ENCODE measurements around the gene BRAT1. TPM values are rescaled to one million over a fixed set of nuclear protein-coding genes. Genes with fewer than 3 reads are reported as not detected.

Gene BRAT1
- total RNA-seq, 2 donors from 2014 or later: 42.1 to 42.7 TPM

DNA sequence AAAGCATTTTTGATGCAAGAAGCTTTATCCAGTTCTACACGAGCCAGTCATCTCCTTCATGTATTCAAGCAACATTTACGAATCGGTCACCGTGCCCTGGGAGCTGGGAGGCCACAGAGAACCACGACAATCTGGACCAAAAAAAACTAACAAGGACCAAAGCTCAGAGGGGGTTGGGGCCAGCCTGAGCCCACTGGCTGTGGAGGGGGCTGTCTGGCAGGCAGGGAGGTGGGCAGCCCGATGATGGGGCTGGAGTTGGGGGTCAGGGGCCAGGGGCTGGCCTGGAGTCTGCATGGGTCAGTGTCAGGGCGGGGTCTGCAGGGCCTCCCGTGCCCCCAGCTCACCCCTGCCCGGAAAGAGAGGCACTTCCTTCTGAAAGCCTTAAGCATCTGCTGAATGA lies 66.6 kb downstream of the BRAT1 start:
- Mint-ChIP-seq H3K4me3 (no peak overlapping the region), H3K36me3 (ENCODE audit: low read depth) (no peaks in the 10 kb centered on the region), H3K4me1 (no peaks in the 10 kb centered on the region), H3K27me3 (ENCODE audit: insufficient read depth) (no peaks in the 10 kb centered on the region), H3K27ac (no peak overlapping the region), H3K9me3 (no peaks in the 10 kb centered on the region)
- no peak overlapping the region for H3K27ac ChIP-seq (ENCODE audit: low read depth, low read length)
- H3K9ac ChIP-seq (ENCODE audit: extremely low read depth, low read length, poor library complexity, severe bottlenecking): no peak overlapping the region
- WGBS, 2 experiments (ENCODE audit: insufficient coverage in 1 of 2, insufficient read length in 1 of 2): 78 to 88% methylated on average over 7 to 9 of the region's 9 CpGs
- no peaks in the 10 kb centered on the region for H3K36me3 ChIP-seq (ENCODE audit: control insufficient read depth, insufficient read depth, low read length)
- TF ChIP-seq, protein P1, sequence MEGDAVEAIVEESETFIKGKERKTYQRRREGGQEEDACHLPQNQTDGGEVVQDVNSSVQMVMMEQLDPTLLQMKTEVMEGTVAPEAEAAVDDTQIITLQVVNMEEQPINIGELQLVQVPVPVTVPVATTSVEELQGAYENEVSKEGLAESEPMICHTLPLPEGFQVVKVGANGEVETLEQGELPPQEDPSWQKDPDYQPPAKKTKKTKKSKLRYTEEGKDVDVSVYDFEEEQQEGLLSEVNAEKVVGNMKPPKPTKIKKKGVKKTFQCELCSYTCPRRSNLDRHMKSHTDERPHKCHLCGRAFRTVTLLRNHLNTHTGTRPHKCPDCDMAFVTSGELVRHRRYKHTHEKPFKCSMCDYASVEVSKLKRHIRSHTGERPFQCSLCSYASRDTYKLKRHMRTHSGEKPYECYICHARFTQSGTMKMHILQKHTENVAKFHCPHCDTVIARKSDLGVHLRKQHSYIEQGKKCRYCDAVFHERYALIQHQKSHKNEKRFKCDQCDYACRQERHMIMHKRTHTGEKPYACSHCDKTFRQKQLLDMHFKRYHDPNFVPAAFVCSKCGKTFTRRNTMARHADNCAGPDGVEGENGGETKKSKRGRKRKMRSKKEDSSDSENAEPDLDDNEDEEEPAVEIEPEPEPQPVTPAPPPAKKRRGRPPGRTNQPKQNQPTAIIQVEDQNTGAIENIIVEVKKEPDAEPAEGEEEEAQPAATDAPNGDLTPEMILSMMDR (conservative IDR thresholded peaks at IDR 0.05): no peak
- H3K4me1 ChIP-seq (ENCODE audit: control insufficient read depth, insufficient read depth, low read length): no peaks in the 10 kb centered on the region
- DNase-seq: no peak
- H3K9me3 ChIP-seq (ENCODE audit: control insufficient read depth, low read length): no peaks in the 10 kb centered on the region
- no peak overlapping the region for H3K4me3 ChIP-seq (ENCODE audit: low read length)
- no peaks in the 10 kb centered on the region for H3K27me3 ChIP-seq (ENCODE audit: control insufficient read depth, insufficient read depth, low read length, poor library complexity, severe bottlenecking)

DNA sequence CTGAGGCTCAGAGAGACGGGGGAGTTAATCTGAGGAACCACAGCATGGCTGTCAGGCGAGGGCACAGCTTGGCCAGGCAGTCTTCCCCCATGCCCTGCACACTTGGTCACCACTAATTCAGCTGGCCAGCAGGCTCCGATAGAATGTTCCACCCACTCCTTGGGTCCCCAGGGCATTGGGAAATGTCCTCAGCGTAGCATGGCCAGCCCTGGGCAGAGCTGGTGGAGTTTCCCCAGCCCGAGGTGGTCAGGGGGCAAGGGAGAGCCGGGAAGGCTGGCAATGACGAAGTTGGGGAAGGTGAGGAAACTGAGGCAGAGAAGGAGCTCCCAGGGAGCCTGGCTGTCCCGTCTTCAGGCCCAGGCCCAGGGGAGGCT lies 67.1 kb downstream of the BRAT1 start:
- Histone ChIP-seq H3K27ac (ENCODE audit: low read depth, low read length) (no peak overlapping the region), H3K9ac (ENCODE audit: extremely low read depth, low read length, poor library complexity, severe bottlenecking) (no peak overlapping the region), H3K36me3 (ENCODE audit: control insufficient read depth, insufficient read depth, low read length) (no peaks in the 10 kb centered on the region), H3K27me3 (ENCODE audit: control insufficient read depth, insufficient read depth, low read length, poor library complexity, severe bottlenecking) (no peaks in the 10 kb centered on the region), H3K4me3 (ENCODE audit: low read length) (no peak overlapping the region), H3K9me3 (ENCODE audit: control insufficient read depth, low read length) (no peaks in the 10 kb centered on the region), H3K4me1 (ENCODE audit: control insufficient read depth, insufficient read depth, low read length) (no peaks in the 10 kb centered on the region)
- no peaks in the 10 kb centered on the region for H3K36me3 Mint-ChIP-seq (ENCODE audit: low read depth)
- H3K9me3 Mint-ChIP-seq: no peaks in the 10 kb centered on the region
- no peak overlapping the region for H3K4me3 Mint-ChIP-seq
- TF ChIP-seq, protein P1 (conservative IDR thresholded peaks at IDR 0.05): no peak
- H3K27me3 Mint-ChIP-seq (ENCODE audit: insufficient read depth): no peaks in the 10 kb centered on the region
- no peaks in the 10 kb centered on the region for H3K4me1 Mint-ChIP-seq
- WGBS, 2 experiments (ENCODE audit: insufficient coverage in 1 of 2, insufficient read length in 1 of 2): 86 to 88% methylated on average over 4 to 8 of the region's 8 CpGs
- H3K27ac Mint-ChIP-seq: no peak overlapping the region
- DNase-seq: no peak

Small RNAs within 50 kb of the gene (microRNA-seq; reads per million reads assigned to microRNA genes)
- gene MIR4648 (ENCODE audit: borderline microRNAs expressed): not detected

Other genes starting within 250 kb of the BRAT1 start
- gene SNX8, start 241.1 kb downstream of the BRAT1 start, total RNA-seq: 10 to 100 TPM; 53.0 to 53.2 TPM
- gene EIF3B, start 200.7 kb downstream of the BRAT1 start, total RNA-seq: 100 to 1,000 TPM; 172 to 220 TPM
- gene CHST12, start 151.9 kb downstream of the BRAT1 start, total RNA-seq: 10 to 100 TPM; 14.5 to 18.5 TPM
- not detected for gene GRIFIN, start 79.1 kb downstream of the BRAT1 start, total RNA-seq
- 10 to 100 TPM; 16.0 to 47.2 TPM for gene LFNG, start 35.8 kb downstream of the BRAT1 start, total RNA-seq
- gene IQCE, start 3.5 kb upstream of the BRAT1 start, total RNA-seq: 10 to 100 TPM; 15.4 to 20.8 TPM
- gene TTYH3, start 76.5 kb upstream of the BRAT1 start, total RNA-seq: 100 to 1,000 TPM; 145 to 152 TPM
- gene AMZ1, start 132.7 kb upstream of the BRAT1 start, total RNA-seq: 1 to 10 TPM in 1 of 2 donors, under 1 TPM in 1; 0.66 to 1.6 TPM

Measured in endodermal cell (in vitro differentiated cells).